HCT116 (cell line): ENCODE measurements around the gene TOPBP1. TPM values are rescaled to one million over a fixed set of nuclear protein-coding genes. Genes with fewer than 3 reads are reported as not detected.

Experiments
- ATAC-seq: fragments of 200-7000 bp; cut with Tn5 transposase; 2 replicates; pipeline ENCODE4 v1.9.1; 2020; ENCODE audit warnings: mild to moderate bottlenecking, moderate library complexity
- BruUV-seq: library from RNA; stranded (reverse); fragments of 400-500 nt; replicated peaks from 2 replicates; lab custom pipeline; 2021; lab: Mats Ljungman, UMichigan
- CTCF ChIA-PET: fragments of 300-600 bp; sonication (Branson Sonifier 250); formaldehyde crosslinking; loops from one replicate; lab custom pipeline; 2021; ENCODE audit warnings: antibody characterized with exemption; lab: Charles Lee
- POLR2A ChIA-PET: fragments of 300-600, 350-600 bp; sonication (Branson Sonifier 250); formaldehyde crosslinking; loops from one replicate; lab custom pipeline; 2021; ENCODE audit warnings: antibody characterized with exemption; lab: Charles Lee
- RAD21 ChIA-PET, 2 experiments: fragments of 300-600 bp; sonication (Branson Sonifier 250); formaldehyde crosslinking; loops; one replicate each; lab custom pipeline; 2023; ENCODE audit warnings: low total read pairs in 2 of 2; ENCODE audit not compliant: uncharacterized antibody in 2 of 2, unreplicated experiment in 2 of 2, low non-redundant PET in 1 of 2; lab: Charles Lee
- DNase-seq: peaks from one replicate; pipeline ENCODE4 v3.0.0-alpha.2; 2010; ENCODE audit warnings: low read depth, low spot score
- H2AFZ ChIP-seq: fragments of 200-600 bp; shearing (Covaris generic), sonication (generic); 2 replicates; pipeline ENCODE4 v1.6.1; 2017; ENCODE audit warnings: low read depth, mixed run types, mixed read lengths, antibody characterized with exemption, low read length; ENCODE audit not compliant: poor library complexity, severe bottlenecking
- H3K27ac ChIP-seq: 2 replicates; pipeline ENCODE4 v1.5.1; 2012; ENCODE audit warnings: low read depth, low read length
- H3K27me3 ChIP-seq: fragments of 200-600 bp; sonication (generic); 2 replicates; pipeline ENCODE4 v1.6.1; 2016; ENCODE audit warnings: mixed run types, low read length, mixed read lengths; ENCODE audit not compliant: insufficient read depth
- H3K36me3 ChIP-seq, 2 experiments: fragments of 200-500 bp in 1 of 2; fragments of 200-600 bp in 1 of 2; sonication (Bioruptor generic) in 1 of 2; sonication (generic) in 1 of 2; 2 replicates each; pipeline versions ENCODE4 v1.5.1 to v1.6.1; 2014 to 2016; ENCODE audit warnings: low read length in 2 of 2, inconsistent platforms in 1 of 2, mixed read lengths in 1 of 2, mixed run types in 1 of 2; ENCODE audit not compliant: insufficient read depth in 2 of 2, control insufficient read depth in 1 of 2
- H3K4me1 ChIP-seq, 2 experiments: fragments of 200-600 bp in 1 of 2; sonication (generic) in 1 of 2; 2 replicates each; pipeline versions ENCODE4 v1.5.1 to v1.6.1; 2012 to 2017; ENCODE audit warnings: low read length in 2 of 2, inconsistent platforms in 1 of 2, mild to moderate bottlenecking in 1 of 2, mixed read lengths in 1 of 2, mixed run types in 1 of 2, moderate library complexity in 1 of 2; ENCODE audit not compliant: insufficient read depth in 2 of 2, control insufficient read depth in 1 of 2
- H3K4me2 ChIP-seq: fragments of 200-600 bp; sonication (generic); 2 replicates; pipeline ENCODE4 v1.6.1; 2017; ENCODE audit warnings: mixed run types, low read length, mixed read lengths
- H3K4me3 ChIP-seq, 2 experiments: fragments of 200-600 bp in 1 of 2; sonication (generic) in 1 of 2; replicated peaks in 1 of 2; 2 replicates each; pipeline ENCODE4 v1.5.1; 2011 to 2016; ENCODE audit warnings: low read length in 2 of 2, control low read depth in 1 of 2, low read depth in 1 of 2, mild to moderate bottlenecking in 1 of 2, mixed read lengths in 1 of 2, mixed run types in 1 of 2
- H3K79me2 ChIP-seq: fragments of 200-600 bp; sonication (generic); 2 replicates; pipeline ENCODE4 v1.6.1; 2017; ENCODE audit warnings: mild to moderate bottlenecking, mixed run types, low read length, moderate library complexity, mixed read lengths; ENCODE audit not compliant: insufficient read depth
- H3K9ac ChIP-seq: fragments of 200-600 bp; sonication (generic); 2 replicates; pipeline ENCODE4 v1.6.1; 2016; ENCODE audit warnings: low read length, mixed read lengths
- H3K9me2 ChIP-seq: fragments of 200-600 bp; sonication (generic), shearing (Covaris generic); 2 replicates; pipeline ENCODE4 v1.6.1; 2017; ENCODE audit warnings: mixed run types, mild to moderate bottlenecking, moderate library complexity; ENCODE audit not compliant: insufficient read depth
- H3K9me3 ChIP-seq, 2 experiments: fragments of 200-500 bp in 1 of 2; fragments of 200-600 bp in 1 of 2; sonication (Bioruptor generic) in 1 of 2; sonication (generic) in 1 of 2; 2 replicates each; pipeline ENCODE4 v1.6.1; 2014 to 2017; ENCODE audit warnings: low read length in 2 of 2, mixed read lengths in 2 of 2, inconsistent platforms in 1 of 2, low read depth in 1 of 2, mild to moderate bottlenecking in 1 of 2, mixed run types in 1 of 2, moderate library complexity in 1 of 2; ENCODE audit not compliant: control insufficient read depth in 1 of 2, insufficient read depth in 1 of 2
- H4K20me1 ChIP-seq: fragments of 200-600 bp; sonication (generic), shearing (Covaris generic); 2 replicates; pipeline ENCODE4 v1.6.1; 2017; ENCODE audit warnings: mixed run types, mild to moderate bottlenecking, moderate library complexity; ENCODE audit not compliant: insufficient read depth
- CBX3 ChIP-seq: IDR thresholded peaks from 2 replicates; pipeline ENCODE4 v1.6.1; 2012; ENCODE audit warnings: low read depth
- CEBPB ChIP-seq: IDR thresholded peaks from 2 replicates; pipeline ENCODE4 v1.6.1; 2012; ENCODE audit warnings: low read depth
- EZH2 ChIP-seq: fragments of 200-600 bp; sonication (generic); IDR thresholded peaks from 2 replicates; pipeline ENCODE4 v1.6.1; 2017; ENCODE audit warnings: antibody characterized with exemption, mixed run types
- FOSL1 ChIP-seq: IDR thresholded peaks from 2 replicates; pipeline ENCODE4 v1.6.1; 2012; ENCODE audit warnings: low read depth
- POLR2A ChIP-seq: IDR thresholded peaks from 2 replicates; pipeline ENCODE4 v1.7.0; 2011; ENCODE audit warnings: borderline replicate concordance; ENCODE audit not compliant: insufficient read depth, insufficient read length; ENCODE audit errors: extremely low read depth
- POLR2AphosphoS5 ChIP-seq: IDR thresholded peaks from 2 replicates; pipeline ENCODE4 v1.6.1; 2011; ENCODE audit warnings: mild to moderate bottlenecking, low read depth, low read length, moderate library complexity
- RAD21 ChIP-seq: IDR thresholded peaks from 2 replicates; pipeline ENCODE4 v1.6.1; 2012; ENCODE audit warnings: low read depth, mild to moderate bottlenecking
- REST ChIP-seq: IDR thresholded peaks from 2 replicates; pipeline ENCODE4 v1.6.1; 2012; ENCODE audit warnings: low read depth
- SIN3A ChIP-seq: IDR thresholded peaks from 2 replicates; pipeline ENCODE4 v1.6.1; 2012; ENCODE audit warnings: low read depth
- SP1 ChIP-seq: IDR thresholded peaks from 2 replicates; pipeline ENCODE4 v1.6.1; 2012; ENCODE audit warnings: low read depth
- TCF7L2 ChIP-seq: IDR thresholded peaks from 2 replicates; pipeline ENCODE4 v1.7.0; 2011; ENCODE audit warnings: borderline replicate concordance, inconsistent platforms; ENCODE audit not compliant: insufficient read depth, insufficient read length; ENCODE audit errors: extremely low read depth
- intact Hi-C: fragments of 100-400 bp; cut with micrococcal nuclease; formaldehyde crosslinking; loops from 2 replicates; pipeline ENCODE4 v1.10.0; 2022
- total RNA-seq: library from RNA; stranded (reverse); gene quantifications from one replicate; pipeline ENCODE4 v1.2.1, GENCODE V29; 2021; ENCODE audit not compliant: unreplicated experiment
- TF ChIP-seq, protein P1 (sequence below), 3 experiments: fragments of 200-600 bp in 1 of 3; sonication (generic) in 1 of 3; IDR thresholded peaks in 2 of 3; conservative IDR thresholded peaks in 1 of 3; 2 replicates each; pipeline ENCODE4 v1.5.1; 2012 to 2017; ENCODE audit warnings: low read depth in 2 of 3, low read length in 2 of 3, antibody characterized with exemption in 1 of 3, borderline replicate concordance in 1 of 3, control low read depth in 1 of 3, mild to moderate bottlenecking in 1 of 3, mixed read lengths in 1 of 3, mixed run types in 1 of 3, moderate library complexity in 1 of 3; ENCODE audit not compliant: insufficient read depth in 1 of 3

The TOPBP1 gene
- total RNA-seq, 1 experiment from 2014 or later = 42.2 TPM

DNA sequence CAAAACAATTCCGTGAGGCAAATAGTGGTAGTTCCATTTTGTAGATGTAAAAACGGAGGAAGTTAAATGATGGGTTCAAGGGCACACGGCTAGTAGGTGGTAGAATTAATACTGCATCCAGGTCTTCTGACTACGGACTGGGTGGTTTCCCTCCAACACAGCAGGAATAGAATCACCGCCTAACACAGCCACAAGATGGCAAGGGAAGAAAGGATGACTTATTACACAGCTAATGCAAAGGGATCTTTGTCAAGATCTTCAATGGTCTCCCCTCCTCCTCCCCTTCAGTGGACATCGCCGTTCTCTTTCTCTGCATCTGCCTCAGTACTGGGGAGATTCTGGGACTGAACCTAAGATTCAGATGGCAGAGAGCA lies 524 bp upstream of the TOPBP1 start:
- Histone ChIP-seq H3K9me3 (no peaks in the 10 kb centered on the region), H3K4me1 (peaks cover 0 to 21% of the 10 kb centered on the region in 2 experiments; a peak in 3 of 4 replicates), H3K4me2 (peak overlapping the region; percentile 73), H3K27ac (peak overlapping the region; percentile 70), H3K79me2 (peaks cover 52% of the 10 kb centered on the region), H2AFZ (peak overlapping the region; percentile 8)
- ChIA-PET POLR2A (no interaction called here), CTCF (no interaction called here), RAD21 (no interaction called here)
- TF ChIP-seq RAD21 (peak; percentile 8; the same call in 1 of the 2 replicates), FOSL1 (no peak)
- TF ChIP-seq, protein P1, sequence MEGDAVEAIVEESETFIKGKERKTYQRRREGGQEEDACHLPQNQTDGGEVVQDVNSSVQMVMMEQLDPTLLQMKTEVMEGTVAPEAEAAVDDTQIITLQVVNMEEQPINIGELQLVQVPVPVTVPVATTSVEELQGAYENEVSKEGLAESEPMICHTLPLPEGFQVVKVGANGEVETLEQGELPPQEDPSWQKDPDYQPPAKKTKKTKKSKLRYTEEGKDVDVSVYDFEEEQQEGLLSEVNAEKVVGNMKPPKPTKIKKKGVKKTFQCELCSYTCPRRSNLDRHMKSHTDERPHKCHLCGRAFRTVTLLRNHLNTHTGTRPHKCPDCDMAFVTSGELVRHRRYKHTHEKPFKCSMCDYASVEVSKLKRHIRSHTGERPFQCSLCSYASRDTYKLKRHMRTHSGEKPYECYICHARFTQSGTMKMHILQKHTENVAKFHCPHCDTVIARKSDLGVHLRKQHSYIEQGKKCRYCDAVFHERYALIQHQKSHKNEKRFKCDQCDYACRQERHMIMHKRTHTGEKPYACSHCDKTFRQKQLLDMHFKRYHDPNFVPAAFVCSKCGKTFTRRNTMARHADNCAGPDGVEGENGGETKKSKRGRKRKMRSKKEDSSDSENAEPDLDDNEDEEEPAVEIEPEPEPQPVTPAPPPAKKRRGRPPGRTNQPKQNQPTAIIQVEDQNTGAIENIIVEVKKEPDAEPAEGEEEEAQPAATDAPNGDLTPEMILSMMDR (IDR thresholded peaks at IDR 0.05 in 2 of 3, conservative IDR thresholded peaks at IDR 0.05 in 1 of 3; ENCODE audit: borderline replicate concordance in 1 of 3, insufficient read depth in 1 of 3, low read depth in 2 of 3, low read length in 2 of 3) = peak in 1 of 3 experiments; percentile 12; a peak in 1 of 6 replicates
- TF ChIP-seq, all 23 proteins: peak for 2
- H3K9ac ChIP-seq = peak overlapping the region; percentile 98
- ATAC-seq (peak; percentile 52), DNase-seq (no peak)
- H3K36me3 ChIP-seq = peaks cover 7 to 9% of the 10 kb centered on the region in 2 experiments; a peak in 3 of 4 replicates
- peak overlapping the region; percentile 80 to 92 for H3K4me3 ChIP-seq
- no peaks in the 10 kb centered on the region for H3K27me3 ChIP-seq
- BruUV-seq = TSS peak; percentile 91
- no peaks in the 10 kb centered on the region for H3K9me2 ChIP-seq
- intact Hi-C loops = loop anchor here (2.0 to 10.0 kb wide), 4 partner anchors 145 to 269 kb away; partner anchors contain the start of gene SRPRB
- no peaks in the 10 kb centered on the region for H4K20me1 ChIP-seq

GRCh38 chr3:133659806-133660205 lies 1.9 kb downstream of the TOPBP1 start:
- peaks cover 0 to 21% of the 10 kb centered on the region in 2 experiments; a peak in 3 of 4 replicates for H3K4me1 ChIP-seq
- no peak overlapping the region for H3K9ac ChIP-seq
- H2AFZ ChIP-seq = no peak overlapping the region
- H3K27me3 ChIP-seq = no peaks in the 10 kb centered on the region
- RAD21 ChIA-PET = no interaction called here
- no peak for DNase-seq
- H3K27ac ChIP-seq = no peak overlapping the region
- BruUV-seq = no TSS peak
- no peaks in the 10 kb centered on the region for H3K9me2 ChIP-seq
- CTCF ChIA-PET = no interaction called here
- no peak overlapping the region for H3K4me3 ChIP-seq
- H3K36me3 ChIP-seq = peaks cover 23 to 26% of the 10 kb centered on the region in 2 experiments
- POLR2A ChIA-PET = no interaction called here
- H3K79me2 ChIP-seq = peaks cover 59% of the 10 kb centered on the region
- 0 out of 2 replicates have a peak, but pooled peaks cover 6% of the 10 kb centered on the region for H4K20me1 ChIP-seq
- peak overlapping the region; percentile 73; the same call in 1 of the 2 replicates for H3K4me2 ChIP-seq
- H3K9me3 ChIP-seq = no peaks in the 10 kb centered on the region
- intact Hi-C loops = loop anchor here (5.0 to 10.0 kb wide), 3 partner anchors 147 to 195 kb away; partner anchors contain the start of gene SRPRB
- no peak for ATAC-seq
- TF ChIP-seq POLR2A (no peak), CEBPB (no peak), EZH2 (no peak), SP1 (no peak), REST (no peak), SIN3A (no peak), TCF7L2 (no peak), CBX3 (no peak), POLR2AphosphoS5 (no peak), FOSL1 (no peak)
